GM18861 (cell line): Measurements from ENCODE around the gene GPR155.

ENCODE experiments used
- ATAC-seq: cut with Tn5 transposase; IDR thresholded peaks from one replicate; pipeline ENCODE4 v1.9.1; 2021; ENCODE audit not compliant: unreplicated experiment

The GPR155 gene

GRCh38 chr2:174383796-174384195 is 103.0 kb downstream of the GPR155 start:
- no peak for ATAC-seq
